HUES48 (cell line): Measurements from ENCODE around the gene COX5A.
A peak's percentile ranks its signal among the peaks of the same experiment; 100 is the strongest.
"Not testable (repeated sequence)": the region's sequence is repeated elsewhere in the genome, so short reads cannot be mapped to it uniquely, and the experiment has no call there.

ENCODE experiments used
- H3K27ac ChIP-seq: one replicate; pipeline ENCODE4 v1.7.0; 2013; ENCODE audit warnings: low read depth, low read length, inconsistent platforms
- H3K27me3 ChIP-seq: 2 replicates; pipeline ENCODE4 v1.6.1; 2013; ENCODE audit warnings: mild to moderate bottlenecking, low read length; ENCODE audit not compliant: control insufficient read depth, insufficient read depth
- H3K36me3 ChIP-seq: 2 replicates; pipeline ENCODE4 v1.6.1; 2013; ENCODE audit warnings: low read length; ENCODE audit not compliant: control insufficient read depth, insufficient read depth
- H3K4me1 ChIP-seq: 2 replicates; pipeline ENCODE4 v1.6.1; 2013; ENCODE audit warnings: mild to moderate bottlenecking, low read length; ENCODE audit not compliant: control insufficient read depth, insufficient read depth
- H3K4me3 ChIP-seq: 2 replicates; pipeline ENCODE4 v1.5.1; 2013; ENCODE audit warnings: mild to moderate bottlenecking, low read depth, low read length
- H3K9ac ChIP-seq: 2 replicates; pipeline ENCODE4 v1.6.1; 2013; ENCODE audit warnings: mild to moderate bottlenecking, low read depth, low read length, moderate library complexity
- H3K9me3 ChIP-seq: 2 replicates; pipeline ENCODE4 v1.6.1; 2013; ENCODE audit warnings: low read length; ENCODE audit not compliant: control insufficient read depth, insufficient read depth

COX5A gene

DNA sequence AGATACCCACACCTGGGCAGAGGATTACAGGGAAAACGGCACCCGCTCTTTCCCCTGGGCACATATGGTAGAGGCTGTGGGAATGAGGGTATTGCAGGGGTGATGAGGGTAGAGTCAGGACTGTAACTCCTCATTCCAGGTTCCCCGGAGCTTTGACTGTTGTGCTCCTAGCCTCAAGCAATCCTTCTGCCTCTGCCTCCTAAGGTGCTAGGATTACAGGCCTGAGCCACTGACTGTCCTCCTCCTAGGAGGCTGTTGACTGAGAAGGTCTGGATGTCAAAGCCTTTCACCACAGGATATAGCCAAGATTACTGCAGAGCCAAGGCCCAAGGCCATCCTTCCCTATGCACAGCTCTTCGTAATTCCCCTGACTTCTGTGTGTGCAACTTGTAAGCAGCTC, 49.2 kb downstream of the COX5A start:
- H3K4me3 ChIP-seq, result no peak overlapping the region
- H3K27ac ChIP-seq, result no peak overlapping the region

DNA sequence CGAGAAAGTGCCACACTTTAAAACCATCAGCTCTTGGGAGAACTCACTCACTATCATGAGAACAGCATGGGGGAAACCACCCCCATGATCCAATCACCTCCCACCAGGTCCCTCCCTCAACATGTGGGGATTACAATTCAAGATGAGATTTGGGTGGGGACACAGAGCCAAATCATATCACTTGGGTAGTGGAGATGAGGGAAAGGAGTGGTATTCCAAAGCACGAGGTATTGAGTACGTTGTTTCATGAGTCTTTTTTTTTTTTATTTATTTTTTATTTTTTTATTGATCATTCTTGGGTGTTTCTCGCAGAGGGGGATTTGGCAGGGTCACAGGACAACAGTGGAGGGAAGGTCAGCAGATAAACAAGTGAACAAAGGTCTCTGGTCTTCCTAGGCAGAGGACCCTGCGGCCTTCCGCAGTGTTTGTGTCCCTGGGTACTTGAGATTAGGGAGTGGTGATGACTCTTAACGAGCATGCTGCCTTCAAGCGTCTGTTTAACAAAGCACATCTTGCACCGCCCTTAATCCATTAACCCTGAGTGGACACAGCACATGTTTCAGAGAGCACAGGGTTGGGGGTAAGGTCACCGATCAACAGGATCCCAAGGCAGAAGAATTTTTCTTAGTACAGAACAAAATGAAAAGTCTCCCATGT, 50.2 kb downstream of the COX5A start:
- not testable (repeated sequence) for H3K4me3 ChIP-seq, H3K27ac ChIP-seq, H3K27me3 ChIP-seq, H3K9ac ChIP-seq, H3K4me1 ChIP-seq, H3K9me3 ChIP-seq
- peaks cover 15% of the 10 kb centered on the region for H3K36me3 ChIP-seq

More for the DNA sequence above, 49.2 kb downstream of the COX5A start:
- H3K4me1 ChIP-seq, result no peaks in the 10 kb centered on the region; the same call in 1 of the 2 replicates
- H3K9me3 ChIP-seq, result no peaks in the 10 kb centered on the region
- H3K36me3 ChIP-seq, result peaks cover 26% of the 10 kb centered on the region
- no peaks in the 10 kb centered on the region for H3K27me3 ChIP-seq
- H3K9ac ChIP-seq, result no peak overlapping the region

DNA sequence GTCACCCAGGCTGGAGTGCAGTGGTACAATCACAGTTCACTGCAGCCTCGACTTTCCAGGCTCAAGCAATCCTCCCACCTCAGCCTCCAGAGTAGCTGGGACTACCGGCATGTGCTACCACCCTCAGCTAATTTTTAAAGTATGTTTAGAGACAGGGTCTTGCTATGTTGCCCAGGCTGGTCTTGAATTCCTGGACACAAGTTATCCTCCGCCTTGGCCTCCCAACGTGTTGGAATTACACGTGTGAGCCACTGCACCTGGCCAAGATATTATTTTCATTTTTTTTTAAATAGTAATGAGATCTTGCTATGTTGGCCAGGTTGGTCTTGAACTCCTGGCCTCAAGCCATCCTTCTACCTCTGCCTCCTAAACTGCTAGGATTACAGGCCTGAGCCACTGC, 52.4 kb downstream of the COX5A start:
- Histone ChIP-seq H3K4me1 (no peaks in the 10 kb centered on the region; the same call in 1 of the 2 replicates), H3K4me3 (no peak overlapping the region), H3K27ac (no peak overlapping the region), H3K9ac (no peak overlapping the region), H3K9me3 (peaks cover 6% of the 10 kb centered on the region), H3K36me3 (no peaks in the 10 kb centered on the region), H3K27me3 (no peaks in the 10 kb centered on the region)

DNA sequence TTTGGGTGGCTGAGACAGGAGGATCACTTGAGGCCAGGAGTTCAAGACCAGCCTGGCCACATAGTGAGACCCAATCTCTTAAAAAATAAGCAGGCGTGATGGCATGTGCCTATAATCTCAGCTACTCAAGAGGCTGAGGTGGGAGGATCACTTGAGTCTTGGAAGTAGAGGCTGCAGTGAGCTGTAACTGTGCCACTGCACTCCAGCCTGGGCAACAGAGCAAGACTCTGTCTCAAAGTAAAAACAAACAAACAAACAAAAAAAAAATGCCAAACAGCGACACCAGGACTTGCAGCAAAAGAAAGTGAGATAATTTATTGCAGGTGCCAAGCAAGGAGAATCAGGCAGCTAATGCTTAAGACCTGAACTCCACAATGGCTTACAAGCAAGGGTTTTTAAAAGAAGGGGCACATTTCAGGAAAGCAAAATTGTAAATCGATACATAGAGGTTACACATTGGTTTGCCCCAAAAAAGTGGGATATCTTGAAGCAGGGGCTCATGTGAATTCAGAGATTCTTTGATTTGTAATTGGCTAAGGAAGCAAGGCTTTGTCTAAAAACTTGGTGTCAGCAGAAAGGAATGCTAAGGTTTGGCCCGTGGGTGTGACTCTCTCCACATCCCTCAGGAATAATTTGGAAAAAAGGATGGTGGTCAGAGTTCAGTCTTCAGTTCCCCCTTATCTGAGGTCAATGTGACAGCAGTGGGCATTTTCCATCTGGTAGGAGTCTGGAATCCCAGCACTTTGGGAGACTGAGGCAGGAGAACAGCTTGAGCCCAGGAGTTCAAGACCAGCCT, 53.2 kb downstream of the COX5A start:
- no peak overlapping the region for H3K4me3 ChIP-seq
- H3K9me3 ChIP-seq, result peaks cover 6% of the 10 kb centered on the region
- H3K27me3 ChIP-seq, result no peaks in the 10 kb centered on the region
- H3K27ac ChIP-seq, result peak overlapping the region; percentile 37
- H3K9ac ChIP-seq, result no peak overlapping the region
- H3K36me3 ChIP-seq, result no peaks in the 10 kb centered on the region
- no peaks in the 10 kb centered on the region; the same call in 1 of the 2 replicates for H3K4me1 ChIP-seq

DNA sequence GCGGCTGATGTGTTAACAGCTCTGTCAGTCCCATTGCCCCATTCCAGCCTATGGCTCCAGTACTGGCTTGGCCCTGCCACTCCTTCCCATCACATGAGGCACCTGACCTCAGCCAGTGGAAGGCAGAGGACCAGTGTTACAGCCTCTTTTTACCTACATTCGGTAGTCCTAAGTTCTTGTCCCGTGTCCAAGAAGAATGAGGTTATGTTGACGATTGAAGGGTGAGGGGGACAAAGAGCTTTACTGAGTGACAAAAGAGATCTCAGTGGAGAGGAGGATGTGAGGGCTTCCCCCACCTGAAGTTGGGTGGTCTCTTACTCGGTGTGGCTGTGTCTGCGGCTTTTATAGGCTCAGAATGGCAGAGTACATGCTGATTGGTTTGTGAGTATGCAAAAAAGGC, 55.3 kb downstream of the COX5A start:
- no peaks in the 10 kb centered on the region for H3K36me3 ChIP-seq
- no peak overlapping the region for H3K4me3 ChIP-seq
- no peak overlapping the region for H3K9ac ChIP-seq
- peaks cover 6% of the 10 kb centered on the region for H3K9me3 ChIP-seq
- no peaks in the 10 kb centered on the region for H3K4me1 ChIP-seq
- H3K27me3 ChIP-seq, result no peaks in the 10 kb centered on the region
- H3K27ac ChIP-seq, result no peak overlapping the region

DNA sequence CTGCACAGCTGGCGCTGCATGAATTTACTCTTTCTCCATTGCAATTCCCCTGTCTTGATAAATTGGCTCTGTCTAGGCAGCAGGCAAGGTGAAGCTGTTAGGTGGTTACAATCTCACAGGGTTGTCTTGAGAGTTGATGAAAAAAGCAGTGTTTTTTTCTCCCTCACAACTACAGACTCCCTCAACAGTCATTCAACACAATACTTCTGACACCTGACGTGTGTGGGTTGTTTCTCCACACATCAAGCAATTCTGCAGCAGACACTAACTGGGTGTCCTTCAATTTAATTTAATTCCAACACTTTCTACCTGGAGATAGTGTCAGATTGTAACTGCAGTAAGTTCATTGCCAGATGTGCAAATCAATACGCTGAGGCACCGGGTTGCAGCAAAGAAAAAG, 59.6 kb downstream of the COX5A start:
- Histone ChIP-seq H3K9me3 (peaks cover 6% of the 10 kb centered on the region), H3K27me3 (no peaks in the 10 kb centered on the region), H3K9ac (no peak overlapping the region)

DNA sequence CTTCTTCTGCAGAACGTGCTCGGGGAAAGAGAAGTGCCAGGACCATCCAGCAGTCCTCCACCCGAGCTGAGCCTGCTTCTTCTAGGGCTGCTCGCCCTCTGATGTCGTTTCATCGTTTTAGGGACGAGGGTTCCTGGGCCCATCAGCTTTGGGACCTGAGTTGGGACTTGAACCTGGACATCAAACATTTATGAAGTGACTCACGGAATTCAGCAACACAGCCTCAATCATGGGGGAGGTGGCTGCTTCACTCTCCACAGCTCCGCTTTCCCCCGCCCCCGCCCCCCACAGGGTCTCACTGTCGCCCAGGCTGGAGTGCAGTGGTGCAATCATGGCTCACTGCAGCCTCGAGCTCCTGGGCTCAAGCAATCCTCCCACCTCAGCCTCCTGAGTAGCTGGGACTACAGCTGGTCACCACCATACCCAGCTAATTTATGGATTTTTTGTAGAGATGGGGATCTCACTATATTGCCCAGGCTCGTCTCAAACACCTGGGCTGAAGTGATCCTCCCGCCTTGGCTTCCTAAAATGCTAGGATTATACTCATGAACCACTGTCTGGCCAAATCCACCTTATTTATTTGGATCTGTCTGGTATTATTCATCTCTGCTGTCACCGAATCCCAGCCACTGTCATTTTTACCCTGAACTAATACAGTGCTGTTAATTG, 64.0 kb downstream of the COX5A start:
- Histone ChIP-seq H3K4me3 (peak overlapping the region; percentile 95), H3K27ac (peak overlapping the region; percentile 56), H3K4me1 (no peaks in the 10 kb centered on the region), H3K36me3 (no peaks in the 10 kb centered on the region; the same call in 1 of the 2 replicates), H3K9ac (no peak overlapping the region), H3K9me3 (no peaks in the 10 kb centered on the region), H3K27me3 (no peaks in the 10 kb centered on the region)

More for the DNA sequence above, 59.6 kb downstream of the COX5A start:
- no peak overlapping the region for H3K27ac ChIP-seq
- H3K4me1 ChIP-seq, result no peaks in the 10 kb centered on the region
- no peaks in the 10 kb centered on the region for H3K36me3 ChIP-seq
- no peak overlapping the region for H3K4me3 ChIP-seq

DNA sequence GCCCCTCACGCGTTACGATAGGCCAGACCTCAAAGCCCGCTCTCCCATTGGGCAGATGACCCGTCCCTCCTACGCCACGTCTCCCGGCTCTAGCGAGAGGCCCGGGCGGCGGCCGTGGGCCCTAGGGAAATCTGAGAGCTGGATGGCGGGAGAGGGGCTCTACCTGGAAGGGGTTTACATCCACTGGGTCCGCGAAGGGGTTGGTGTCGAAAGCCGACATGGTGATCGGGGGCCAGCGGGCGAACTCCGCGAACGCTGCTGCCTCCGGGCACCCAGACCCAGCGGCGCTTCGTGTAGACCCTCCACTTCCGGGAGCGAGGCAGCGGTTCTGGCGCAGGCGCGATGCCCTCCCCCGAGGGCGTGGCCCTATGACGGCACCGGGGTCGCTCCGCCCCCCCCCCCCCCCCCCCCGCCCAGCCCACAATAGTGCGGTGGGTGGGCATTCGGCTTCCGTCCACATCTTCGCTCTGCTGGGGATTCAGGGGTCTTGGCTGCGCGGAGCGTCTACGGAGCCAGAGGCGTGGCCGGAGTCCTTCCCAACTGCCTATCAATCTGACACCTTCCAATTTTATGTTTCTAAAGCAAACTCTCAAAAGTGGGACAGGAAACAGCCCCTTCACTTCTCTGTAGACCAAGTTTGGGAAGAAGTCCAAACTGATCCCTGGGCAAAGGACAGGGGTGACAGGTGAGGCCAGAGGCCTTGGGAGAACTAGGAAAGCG, 64.7 kb downstream of the COX5A start, which contains the start of gene SCAMP2:
SCAMP2 (minus strand) TSS at position 330 of the 720 bp plus-strand sequence; CDS start at position 220, 110 bp downstream.
- Histone ChIP-seq H3K27me3 (no peaks in the 10 kb centered on the region), H3K4me1 (no peaks in the 10 kb centered on the region), H3K9me3 (no peaks in the 10 kb centered on the region), H3K4me3 (peak within 1 kb of the TSS; percentile 95), H3K9ac (peak within 1 kb of the TSS; percentile 95), H3K27ac (peak within 1 kb of the TSS; percentile 94), H3K36me3 (peaks cover 2% of the 10 kb centered on the region; the same call in 1 of the 2 replicates)

DNA sequence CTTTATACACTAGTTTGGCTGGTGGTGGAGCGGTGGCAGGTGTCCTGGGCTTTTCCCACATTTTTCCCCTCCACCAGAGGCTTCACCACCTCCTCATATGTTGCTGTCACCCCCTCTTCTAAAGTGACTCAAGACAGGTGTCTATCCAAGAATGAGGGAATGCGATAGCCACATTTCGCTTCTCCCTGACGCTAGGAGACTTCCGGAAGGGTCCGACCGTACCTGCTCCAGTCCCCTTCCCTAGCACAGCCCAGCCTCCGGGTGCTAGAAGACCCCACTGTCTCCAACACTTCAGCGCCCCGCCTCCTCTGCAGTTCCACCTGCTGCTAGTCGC, 65.2 kb downstream of the COX5A start:
- H3K4me3 ChIP-seq, result peak overlapping the region; percentile 95
- peak overlapping the region; percentile 95; the same call in 1 of the 2 replicates for H3K9ac ChIP-seq
- no peaks in the 10 kb centered on the region for H3K27me3 ChIP-seq
- no peaks in the 10 kb centered on the region for H3K4me1 ChIP-seq
- H3K36me3 ChIP-seq, result peaks cover 7% of the 10 kb centered on the region; the same call in 1 of the 2 replicates
- no peaks in the 10 kb centered on the region for H3K9me3 ChIP-seq
- H3K27ac ChIP-seq, result peak overlapping the region; percentile 94

DNA sequence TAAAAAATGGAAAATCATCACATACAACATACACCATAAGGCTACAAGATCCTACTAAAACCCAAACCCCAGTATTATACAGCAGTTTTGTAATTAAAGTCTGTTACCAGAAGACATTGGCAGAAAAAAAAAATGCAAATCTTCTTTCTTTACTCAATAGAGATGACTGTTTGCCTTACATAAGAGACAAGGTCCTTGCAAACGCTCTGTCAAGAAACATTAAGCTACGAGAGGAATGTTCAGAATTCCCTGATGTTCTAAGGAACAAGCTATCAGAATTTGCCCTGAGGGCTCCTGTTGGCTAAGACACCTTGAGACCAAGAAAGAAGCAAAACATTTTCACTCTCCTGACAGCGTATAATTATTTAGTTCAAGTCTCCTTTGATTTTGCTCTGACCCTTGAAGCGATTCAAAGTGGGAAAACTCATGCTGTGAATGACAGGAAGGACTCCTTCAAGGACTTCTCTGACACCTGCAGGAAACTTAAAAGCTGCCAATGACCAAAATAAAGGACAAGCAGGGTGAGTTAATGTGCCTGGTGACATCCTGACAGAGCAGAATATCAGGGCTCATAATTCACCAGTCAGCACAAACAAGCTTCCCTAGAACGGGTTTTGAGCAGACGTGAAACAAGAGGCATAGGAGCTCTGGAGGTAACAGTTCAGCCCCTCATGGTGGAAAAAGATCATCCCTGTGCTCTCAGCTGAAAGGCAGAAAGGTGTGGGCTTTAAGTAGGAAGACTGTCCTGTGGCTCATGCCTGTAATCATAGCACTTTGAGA, 67.2 kb downstream of the COX5A start:
- Histone ChIP-seq H3K4me3 (no peak overlapping the region), H3K27ac (peak overlapping the region; percentile 23)

More for the DNA sequence above, 67.2 kb downstream of the COX5A start:
- Histone ChIP-seq H3K9ac (no peak overlapping the region), H3K9me3 (no peaks in the 10 kb centered on the region), H3K27me3 (no peaks in the 10 kb centered on the region), H3K4me1 (no peaks in the 10 kb centered on the region), H3K36me3 (peaks cover 15% of the 10 kb centered on the region)
